ENCODE data around the gene C16orf90.
"Not testable (repeated sequence)": the region's sequence is repeated elsewhere in the genome, so short reads cannot be mapped to it uniquely, and the experiment has no call there.

Gene C16orf90

GRCh38 chr16:3484318-3485096 lies 10.8 kb downstream of the C16orf90 start:
- DNase-seq (ENCODE audit: low spot score) = no peak

- DNase-seq (ENCODE audit: low spot score) = no peak
Observed at GRCh38 chr16:3482659-3483241, 12.5 kb downstream of the C16orf90 start.

- DNase-seq (ENCODE audit: low spot score) = no peak
Observed at GRCh38 chr16:3481696-3482658, 13.3 kb downstream of the C16orf90 start.

- DNase-seq (ENCODE audit: low spot score) = no peak
Observed at GRCh38 chr16:3480901-3481695, 14.2 kb downstream of the C16orf90 start.

- no peak for DNase-seq (ENCODE audit: low spot score)
Observed at GRCh38 chr16:3479654-3480216, 15.6 kb downstream of the C16orf90 start.

GRCh38 chr16:3478242-3478925 lies 16.9 kb downstream of the C16orf90 start:
- DNase-seq (ENCODE audit: low spot score) = no peak

GRCh38 chr16:3476409-3476808 lies 18.9 kb downstream of the C16orf90 start:
- DNase-seq (ENCODE audit: low spot score) = no peak

GRCh38 chr16:3475604-3476375 lies 19.5 kb downstream of the C16orf90 start:
- no peak for DNase-seq (ENCODE audit: low spot score)

- not testable (repeated sequence) for DNase-seq (ENCODE audit: low spot score)
Observed at GRCh38 chr16:3474870-3475269, 20.4 kb downstream of the C16orf90 start.

- no peak for DNase-seq (ENCODE audit: low spot score)
Observed at GRCh38 chr16:3474136-3474779, 21.0 kb downstream of the C16orf90 start.

- DNase-seq (ENCODE audit: low spot score) = not testable (repeated sequence)
Observed at GRCh38 chr16:3473596-3473943, 21.7 kb downstream of the C16orf90 start.

- no peak for DNase-seq (ENCODE audit: low spot score)
Observed at GRCh38 chr16:3472878-3473595, 22.3 kb downstream of the C16orf90 start.

- DNase-seq (ENCODE audit: low spot score) = no peak
Observed at GRCh38 chr16:3471518-3472176, 23.6 kb downstream of the C16orf90 start.

- no peak for DNase-seq (ENCODE audit: low spot score)
Observed at GRCh38 chr16:3470723-3471122, 24.6 kb downstream of the C16orf90 start.

- DNase-seq (ENCODE audit: low spot score) = no peak
Observed at GRCh38 chr16:3469736-3470135, 25.6 kb downstream of the C16orf90 start.

- no peak for DNase-seq (ENCODE audit: low spot score)
Observed at GRCh38 chr16:3468501-3468900, 26.8 kb downstream of the C16orf90 start.

- DNase-seq (ENCODE audit: low spot score) = no peak
Observed at GRCh38 chr16:3467921-3468320, 27.4 kb downstream of the C16orf90 start.

GRCh38 chr16:3467182-3467581 lies 28.1 kb downstream of the C16orf90 start:
- DNase-seq (ENCODE audit: low spot score) = no peak
